Small intestine (tissue), 7 donors: ENCODE results near the gene OPCML. TPM values are rescaled to one million over a fixed set of nuclear protein-coding genes. Genes with fewer than 3 reads are reported as not detected.

Source experiments
- DNase-seq, 2 donors: peaks; one replicate each; pipeline versions ENCODE4 v3.0.0 to v3.0.0-alpha.2; 2013
- FAIRE-seq: peaks from 2 replicates; lab custom pipeline; 2012; peaks lifted over from hg19 to GRCh38; lab: Jason Lieb, UNC
- H3K27ac ChIP-seq, 3 donors: one replicate each; pipeline ENCODE4 v1.5.1; 2013; ENCODE audit warnings: low read length in 2 of 3, mild to moderate bottlenecking in 2 of 3, control low read depth in 1 of 3, inconsistent platforms in 1 of 3, low read depth in 1 of 3, moderate library complexity in 1 of 3
- H3K27me3 ChIP-seq, 3 donors: one replicate each; pipeline ENCODE4 v1.6.1; 2013; ENCODE audit warnings: low read length in 3 of 3, inconsistent platforms in 1 of 3; ENCODE audit not compliant: control insufficient read depth in 3 of 3, insufficient read depth in 3 of 3
- H3K36me3 ChIP-seq, 3 donors: one replicate each; pipeline ENCODE4 v1.6.1; 2013; ENCODE audit warnings: low read length in 3 of 3, inconsistent platforms in 1 of 3, low read depth in 1 of 3, mild to moderate bottlenecking in 1 of 3, moderate library complexity in 1 of 3; ENCODE audit not compliant: control insufficient read depth in 3 of 3, insufficient read depth in 2 of 3
- H3K4me1 ChIP-seq, 3 donors: one replicate each; pipeline ENCODE4 v1.6.1; 2013; ENCODE audit warnings: low read length in 2 of 3, inconsistent platforms in 1 of 3, low read depth in 1 of 3, mild to moderate bottlenecking in 1 of 3, moderate library complexity in 1 of 3; ENCODE audit not compliant: control insufficient read depth in 3 of 3, insufficient read depth in 2 of 3
- H3K4me3 ChIP-seq, 3 donors: one replicate each; pipeline ENCODE4 v1.5.1; 2013; ENCODE audit warnings: low read length in 3 of 3, control low read depth in 1 of 3, inconsistent platforms in 1 of 3, low read depth in 1 of 3, mild to moderate bottlenecking in 1 of 3, moderate library complexity in 1 of 3
- H3K9me3 ChIP-seq, 2 donors: one replicate each; pipeline ENCODE4 v1.6.1; 2013; ENCODE audit warnings: low read depth in 1 of 2, low read length in 1 of 2; ENCODE audit not compliant: control insufficient read depth in 2 of 2, insufficient read depth in 1 of 2
- WGBS, 3 donors: extraction: QIAGEN DNeasy Blood & Tissue Kit; methylation state at CpG; one replicate each; pipeline ENCODE4 v1.1.7; 2013; 5-methylcytosine and 5-hydroxymethylcytosine counted together
- polyA plus RNA-seq, 4 donors: library from polyadenylated mRNA; stranded (reverse) in 3 of 4; unstranded in 1 of 4; fragments of 200-250 nt in 3 of 4; fragments of 120-200 nt in 1 of 4; gene quantifications; one replicate each; pipeline versions ENCODE4 v1.2.1 to v1.2.3, GENCODE V29; 2013
- donor health status: healthy with polysubstance abuse.
- donor health status: control.
- donor health status: control.
- donor health status: Bipolar disorder and iron deficiency.
- donor health status: healthy.

The OPCML gene
- polyA plus RNA-seq, 4 donors = 0.16 to 2.0 TPM; not detected in 2

- Histone ChIP-seq H3K4me3 (no peak overlapping the region), H3K27me3 (peaks cover 0 to 3% (median 0%) of the 10 kb centered on the region in 3 donors), H3K27ac (no peak overlapping the region), H3K9me3 (peaks cover 0 to 2% of the 10 kb centered on the region in 2 donors), H3K36me3 (no peaks in the 10 kb centered on the region), H3K4me1 (no peaks in the 10 kb centered on the region)
- no peak for DNase-seq
- FAIRE-seq = no peak
- WGBS, 3 donors = 71 to 83% (median 74%) methylated on average over 5 of the region's 5 CpGs
Observed at GRCh38 chr11:132976115-132976514, 556.2 kb downstream of the OPCML start.

GRCh38 chr11:132973686-132974085 lies 558.6 kb downstream of the OPCML start:
- H3K9me3 ChIP-seq = no peaks in the 10 kb centered on the region
- H3K27ac ChIP-seq = no peak overlapping the region
- no peaks in the 10 kb centered on the region for H3K36me3 ChIP-seq
- WGBS, 3 donors = 62 to 74% (median 68%) methylated on average over 6 of the region's 6 CpGs
- H3K4me1 ChIP-seq = no peaks in the 10 kb centered on the region
- DNase-seq = no peak
- no peak overlapping the region for H3K4me3 ChIP-seq
- FAIRE-seq = no peak
- peaks cover 0 to 3% (median 0%) of the 10 kb centered on the region in 3 donors for H3K27me3 ChIP-seq

GRCh38 chr11:132972565-132972964 lies 559.7 kb downstream of the OPCML start:
- FAIRE-seq = no peak

GRCh38 chr11:132971351-132971750 lies 561.0 kb downstream of the OPCML start:
- DNase-seq = no peak
- H3K36me3 ChIP-seq = no peaks in the 10 kb centered on the region
- H3K4me3 ChIP-seq = no peak overlapping the region
- WGBS, 3 donors = 24 to 52% (median 45%) methylated on average over 4 of the region's 4 CpGs
- H3K27ac ChIP-seq = no peak overlapping the region
- peaks cover 0 to 3% (median 0%) of the 10 kb centered on the region in 3 donors for H3K27me3 ChIP-seq
- H3K9me3 ChIP-seq = no peaks in the 10 kb centered on the region
- no peak for FAIRE-seq
- no peaks in the 10 kb centered on the region for H3K4me1 ChIP-seq

More at GRCh38 chr11:132972565-132972964, 559.7 kb downstream of the OPCML start:
- Histone ChIP-seq H3K36me3 (no peaks in the 10 kb centered on the region), H3K4me3 (no peak overlapping the region), H3K4me1 (no peaks in the 10 kb centered on the region), H3K27ac (no peak overlapping the region), H3K27me3 (peaks cover 0 to 3% (median 0%) of the 10 kb centered on the region in 3 donors), H3K9me3 (no peaks in the 10 kb centered on the region)
- 76 to 87% (median 80%) methylated on average over 3 of the region's 3 CpGs for WGBS, 3 donors
- no peak for DNase-seq

GRCh38 chr11:132969892-132970291 lies 562.4 kb downstream of the OPCML start:
- no peak overlapping the region for H3K27ac ChIP-seq
- no peaks in the 10 kb centered on the region for H3K4me1 ChIP-seq
- no peak overlapping the region for H3K4me3 ChIP-seq
- H3K27me3 ChIP-seq = peaks cover 0 to 3% (median 0%) of the 10 kb centered on the region in 3 donors
- DNase-seq (no peak), FAIRE-seq (no peak)
- WGBS, 3 donors = 69 to 78% (median 77%) methylated on average over 4 of the region's 4 CpGs
- H3K9me3 ChIP-seq = no peaks in the 10 kb centered on the region
- no peaks in the 10 kb centered on the region for H3K36me3 ChIP-seq

GRCh38 chr11:132962041-132962440 lies 570.3 kb downstream of the OPCML start:
- H3K4me1 ChIP-seq = no peaks in the 10 kb centered on the region
- no peaks in the 10 kb centered on the region for H3K36me3 ChIP-seq
- H3K9me3 ChIP-seq = no peaks in the 10 kb centered on the region
- H3K27me3 ChIP-seq = no peaks in the 10 kb centered on the region
- no peak for DNase-seq
- H3K27ac ChIP-seq = no peak overlapping the region
- FAIRE-seq = no peak
- no peak overlapping the region for H3K4me3 ChIP-seq
- WGBS, 3 donors = 44 to 49% (median 44%) methylated on average over 6 of the region's 6 CpGs

GRCh38 chr11:132961453-132961852 lies 570.8 kb downstream of the OPCML start:
- Histone ChIP-seq H3K27me3 (no peaks in the 10 kb centered on the region), H3K27ac (no peak overlapping the region), H3K4me3 (no peak overlapping the region), H3K9me3 (no peaks in the 10 kb centered on the region), H3K36me3 (no peaks in the 10 kb centered on the region), H3K4me1 (no peaks in the 10 kb centered on the region)
- FAIRE-seq (no peak), DNase-seq (no peak)
- WGBS, 3 donors = 81 to 84% (median 82%) methylated on average over 5 of the region's 5 CpGs

- FAIRE-seq = no peak
- DNase-seq = no peak
- Histone ChIP-seq H3K4me3 (no peak overlapping the region), H3K36me3 (no peaks in the 10 kb centered on the region), H3K4me1 (no peaks in the 10 kb centered on the region), H3K9me3 (no peaks in the 10 kb centered on the region), H3K27ac (no peak overlapping the region), H3K27me3 (no peaks in the 10 kb centered on the region)
- 61 to 73% (median 65%) methylated on average over 21 of the region's 21 CpGs for WGBS, 3 donors
Observed at GRCh38 chr11:132960273-132961078, 571.8 kb downstream of the OPCML start.
